CD4-positive, alpha-beta T cell (primary cell): ENCODE results near the gene MYO1D. TPM values are rescaled to one million over a fixed set of nuclear protein-coding genes. Genes with fewer than 3 reads are reported as not detected.

ENCODE experiments used
- ATAC-seq: fragments of 200-7000 bp; cut with Tn5 transposase; one replicate; pipeline ENCODE4 v1.10.0; 2022; ENCODE audit warnings: mild to moderate bottlenecking; ENCODE audit not compliant: poor library complexity
- CTCF ChIA-PET: fragments of 350-600 bp; sonication (Branson Sonifier 250); formaldehyde crosslinking; loops from one replicate; lab custom pipeline; 2021; ENCODE audit warnings: antibody characterized with exemption, inconsistent platforms; lab: Charles Lee
- POLR2A ChIA-PET: fragments of 350-600 bp; sonication (Branson Sonifier 250); formaldehyde crosslinking; loops from one replicate; lab custom pipeline; 2021; ENCODE audit warnings: antibody characterized with exemption, inconsistent platforms; lab: Charles Lee
- DNase-seq, 14 experiments: peaks; one replicate each; pipeline ENCODE4 v3.0.0-alpha.2; 2013 to 2020; ENCODE audit warnings: mixed read lengths in 2 of 14
- H3K27ac ChIP-seq, 2 donors: one replicate each; pipeline versions ENCODE4 v1.5.1 to v1.7.0; 2013; ENCODE audit warnings: low read length in 2 of 2, low read depth in 1 of 2, mild to moderate bottlenecking in 1 of 2
- H3K27me3 ChIP-seq, 2 experiments: 1 replicate in 1 of 2; 2 replicates in 1 of 2; pipeline versions ENCODE4 v1.6.1 to v1.7.0; 2013; ENCODE audit warnings: low read length in 2 of 2, control low read depth in 1 of 2, mild to moderate bottlenecking in 1 of 2, moderate library complexity in 1 of 2; ENCODE audit not compliant: insufficient read depth in 2 of 2, control insufficient read depth in 1 of 2
- H3K36me3 ChIP-seq: one replicate; pipeline ENCODE4 v1.6.1; 2013; ENCODE audit warnings: low read length, control low read depth; ENCODE audit not compliant: insufficient read depth
- H3K4me1 ChIP-seq: one replicate; pipeline ENCODE4 v1.6.1; 2013; ENCODE audit warnings: low read length, control low read depth; ENCODE audit not compliant: insufficient read depth
- H3K4me3 ChIP-seq: one replicate; pipeline ENCODE4 v1.5.1; 2013; ENCODE audit warnings: mild to moderate bottlenecking, low read length, moderate library complexity
- H3K9me3 ChIP-seq, 2 experiments: 1 replicate in 1 of 2; 2 replicates in 1 of 2; pipeline versions ENCODE4 v1.6.1 to v1.7.0; 2013; ENCODE audit warnings: low read length in 2 of 2, mild to moderate bottlenecking in 2 of 2, control low read depth in 1 of 2, moderate library complexity in 1 of 2; ENCODE audit not compliant: control insufficient read depth in 1 of 2, insufficient read depth in 1 of 2
- H3K27ac Mint-ChIP-seq: one replicate; pipeline ENCODE4 v1.8.0; 2020; ENCODE audit warnings: mixed read lengths
- H3K27me3 Mint-ChIP-seq: one replicate; pipeline ENCODE4 v1.8.0; 2021; ENCODE audit warnings: mixed read lengths
- H3K36me3 Mint-ChIP-seq: one replicate; pipeline ENCODE4 v1.8.0; 2021; ENCODE audit warnings: low read depth, mixed read lengths
- H3K4me1 Mint-ChIP-seq: one replicate; pipeline ENCODE4 v1.8.0; 2021; ENCODE audit warnings: low read depth, mixed read lengths
- H3K4me3 Mint-ChIP-seq: one replicate; pipeline ENCODE4 v1.8.0; 2020; ENCODE audit warnings: mild to moderate bottlenecking, mixed read lengths
- H3K9me3 Mint-ChIP-seq: one replicate; pipeline ENCODE4 v1.8.0; 2020; ENCODE audit warnings: mixed read lengths
- intact Hi-C, 2 experiments: fragments of 100-400 bp; cut with DNase I in 1 of 2; cut with micrococcal nuclease in 1 of 2; formaldehyde crosslinking; loops; one replicate each; pipeline versions ENCODE4 v1.15.1 to v1.9.0; 2023 to 2025; cut with DNase I, micrococcal nuclease
- total RNA-seq, 174 experiments: library from RNA in 2 of 174; stranded (reverse) in 2 of 174; gene quantifications; one replicate each; pipeline ENCODE4 v1.2.3 and lab custom pipeline; 2021 to 2026
- TF ChIP-seq, protein P1 (sequence below): fragments of 200-600 bp; IDR thresholded peaks from one replicate; pipeline ENCODE4 v1.8.0; 2022; ENCODE audit warnings: antibody characterized with exemption, mild to moderate bottlenecking

Gene MYO1D
- total RNA-seq, 2 experiments from 2014 or later, result 5.8 to 6.4 TPM

DNA sequence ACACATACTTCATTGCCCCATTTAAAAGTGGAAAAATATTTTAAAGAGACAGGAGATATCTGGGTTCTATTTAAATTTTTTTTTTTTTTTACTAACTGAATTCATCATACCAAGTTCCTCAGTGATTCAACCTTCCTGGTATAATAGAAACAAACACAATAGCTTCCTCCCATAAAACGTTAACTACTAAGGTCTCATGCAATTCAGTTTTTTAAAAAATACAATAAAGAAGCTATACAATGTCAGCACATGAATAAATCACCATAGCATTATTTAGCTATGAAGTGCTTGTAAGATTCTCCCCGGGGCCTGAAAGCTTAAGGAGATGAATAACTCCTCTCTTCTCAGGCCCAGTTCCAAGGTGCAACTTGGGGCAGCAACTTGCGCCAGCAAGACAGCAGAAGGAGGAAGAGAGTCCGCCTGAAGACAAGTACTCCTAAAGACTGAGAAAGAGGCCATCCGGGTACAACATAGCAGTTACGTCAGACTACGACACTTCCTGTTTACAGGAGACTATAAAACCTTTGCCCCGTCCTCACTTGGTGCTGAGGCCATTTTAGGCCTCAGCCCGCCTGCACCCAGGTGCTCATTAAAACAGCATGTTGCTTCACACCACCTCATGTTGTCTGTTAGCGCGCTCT, 81.5 kb downstream of the MYO1D start:
- POLR2A ChIA-PET, result no interaction called here

DNA sequence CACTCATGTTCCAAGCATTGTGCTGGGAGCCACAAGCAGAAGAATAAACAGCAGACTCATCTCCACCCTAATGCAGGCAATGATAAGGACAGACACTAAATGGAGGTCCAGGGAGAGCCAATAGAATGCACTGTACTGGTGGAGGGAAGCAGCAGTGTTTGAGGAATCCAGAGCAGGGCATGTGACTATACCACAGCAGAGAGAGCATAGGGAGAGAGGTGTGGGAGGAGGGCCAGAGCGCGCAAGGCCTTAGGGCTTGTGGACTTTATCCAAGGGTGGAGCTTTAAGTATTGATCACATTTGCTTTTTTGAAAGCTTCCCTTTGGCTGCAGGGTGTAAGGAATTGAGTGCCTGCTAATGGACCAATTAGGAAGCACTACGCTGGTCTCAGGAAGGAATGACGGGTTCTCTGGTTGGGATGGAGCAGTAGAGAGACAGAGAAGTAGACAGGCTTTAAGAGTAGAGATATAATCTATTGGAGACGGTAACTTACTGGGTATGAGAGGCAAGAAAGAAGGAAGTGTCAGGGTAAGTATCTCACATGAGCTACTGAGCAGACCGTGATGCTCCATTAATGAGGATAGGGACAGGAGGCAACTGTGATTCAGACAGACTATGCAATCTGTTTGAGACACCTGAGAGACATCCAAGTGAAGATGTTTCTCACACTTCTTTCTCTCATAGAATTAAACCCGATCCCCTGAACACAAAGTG, 82.2 kb downstream of the MYO1D start:
- H3K36me3 ChIP-seq, result no peaks in the 10 kb centered on the region
- Mint-ChIP-seq H3K27ac (no peak overlapping the region), H3K9me3 (no peaks in the 10 kb centered on the region), H3K4me3 (no peak overlapping the region), H3K36me3 (no peaks in the 10 kb centered on the region), H3K4me1 (no peaks in the 10 kb centered on the region), H3K27me3 (peaks cover 5% of the 10 kb centered on the region)
- intact Hi-C loops, result no loop called here
- DNase-seq (no peak), ATAC-seq (no peak)
- no peak overlapping the region for H3K27ac ChIP-seq
- H3K27me3 ChIP-seq, result no peaks in the 10 kb centered on the region
- no peaks in the 10 kb centered on the region for H3K9me3 ChIP-seq
- H3K4me1 ChIP-seq, result no peaks in the 10 kb centered on the region
- ChIA-PET CTCF (interaction anchor here (1.5 kb wide), 1 partner anchor 82 kb away, joined by 10 read pairs; the partner anchor contains the start of gene MYO1D), POLR2A (no interaction called here)
- TF ChIP-seq, protein P1, sequence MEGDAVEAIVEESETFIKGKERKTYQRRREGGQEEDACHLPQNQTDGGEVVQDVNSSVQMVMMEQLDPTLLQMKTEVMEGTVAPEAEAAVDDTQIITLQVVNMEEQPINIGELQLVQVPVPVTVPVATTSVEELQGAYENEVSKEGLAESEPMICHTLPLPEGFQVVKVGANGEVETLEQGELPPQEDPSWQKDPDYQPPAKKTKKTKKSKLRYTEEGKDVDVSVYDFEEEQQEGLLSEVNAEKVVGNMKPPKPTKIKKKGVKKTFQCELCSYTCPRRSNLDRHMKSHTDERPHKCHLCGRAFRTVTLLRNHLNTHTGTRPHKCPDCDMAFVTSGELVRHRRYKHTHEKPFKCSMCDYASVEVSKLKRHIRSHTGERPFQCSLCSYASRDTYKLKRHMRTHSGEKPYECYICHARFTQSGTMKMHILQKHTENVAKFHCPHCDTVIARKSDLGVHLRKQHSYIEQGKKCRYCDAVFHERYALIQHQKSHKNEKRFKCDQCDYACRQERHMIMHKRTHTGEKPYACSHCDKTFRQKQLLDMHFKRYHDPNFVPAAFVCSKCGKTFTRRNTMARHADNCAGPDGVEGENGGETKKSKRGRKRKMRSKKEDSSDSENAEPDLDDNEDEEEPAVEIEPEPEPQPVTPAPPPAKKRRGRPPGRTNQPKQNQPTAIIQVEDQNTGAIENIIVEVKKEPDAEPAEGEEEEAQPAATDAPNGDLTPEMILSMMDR, result no peak
- no peak overlapping the region for H3K4me3 ChIP-seq

More for the DNA sequence above, 81.5 kb downstream of the MYO1D start:
- CTCF ChIA-PET, result interaction anchor here (0.7 to 1.5 kb wide), 2 partner anchors 30 to 81 kb away, joined by 4 to 10 read pairs; partner anchors contain the start of gene MYO1D
- no peak overlapping the region for H3K27ac ChIP-seq
- Mint-ChIP-seq H3K4me1 (no peaks in the 10 kb centered on the region), H3K4me3 (no peak overlapping the region), H3K36me3 (no peaks in the 10 kb centered on the region), H3K27ac (no peak overlapping the region), H3K9me3 (no peaks in the 10 kb centered on the region), H3K27me3 (peaks cover 5% of the 10 kb centered on the region)
- ATAC-seq (no peak), DNase-seq (no peak)
- no peaks in the 10 kb centered on the region for H3K4me1 ChIP-seq
- H3K9me3 ChIP-seq, result no peaks in the 10 kb centered on the region
- H3K36me3 ChIP-seq, result no peaks in the 10 kb centered on the region
- no peaks in the 10 kb centered on the region for H3K27me3 ChIP-seq
- H3K4me3 ChIP-seq, result no peak overlapping the region
- TF ChIP-seq, protein P1, result no peak
- intact Hi-C loops, result no loop called here

DNA sequence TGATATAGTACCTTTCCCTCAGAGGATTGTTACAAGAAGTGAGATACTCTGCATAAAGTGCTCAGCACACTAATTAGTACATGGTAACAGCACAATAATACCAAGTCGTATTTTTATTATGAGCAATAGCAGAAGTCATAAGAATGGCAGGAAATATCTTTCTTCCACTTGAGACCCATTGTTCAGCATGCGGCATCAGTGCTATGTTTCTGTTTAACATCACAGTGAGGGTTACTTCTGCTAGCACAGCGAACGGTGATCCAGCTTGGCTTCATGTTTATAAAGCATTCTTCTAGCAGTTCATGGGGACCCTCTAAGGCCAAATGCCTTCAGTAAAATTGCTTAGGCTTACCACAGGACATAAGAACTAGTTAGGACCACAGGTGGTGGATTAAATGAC, 83.1 kb downstream of the MYO1D start:
- TF ChIP-seq, protein P1, result no peak
- no peak for ATAC-seq
- H3K4me3 ChIP-seq, result no peak overlapping the region
- no peaks in the 10 kb centered on the region for H3K9me3 ChIP-seq
- H3K27ac Mint-ChIP-seq, result no peak overlapping the region
- no peaks in the 10 kb centered on the region for H3K4me1 Mint-ChIP-seq
- H3K4me3 Mint-ChIP-seq, result no peak overlapping the region
- CTCF ChIA-PET, result interaction anchor here (0.7 to 1.3 kb wide), 2 partner anchors 8 to 11 kb away, joined by 3 to 4 read pairs; no protein-coding TSS in a partner anchor
- H3K36me3 ChIP-seq, result no peaks in the 10 kb centered on the region
- H3K27me3 Mint-ChIP-seq, result no peaks in the 10 kb centered on the region
- no peak for DNase-seq
- no peaks in the 10 kb centered on the region for H3K36me3 Mint-ChIP-seq
- POLR2A ChIA-PET, result no interaction called here
- H3K4me1 ChIP-seq, result no peaks in the 10 kb centered on the region
- intact Hi-C loops, result no loop called here
- H3K27ac ChIP-seq, result no peak overlapping the region
- no peaks in the 10 kb centered on the region for H3K9me3 Mint-ChIP-seq
- H3K27me3 ChIP-seq, result no peaks in the 10 kb centered on the region
